Ishikawa (cell line): Measurements from ENCODE around the gene CARD9.

ENCODE experiments used
- EP300 ChIP-seq: IDR thresholded peaks from 2 replicates; pipeline ENCODE4 v1.6.1; 2012; ENCODE audit warnings: borderline replicate concordance
- NFIC ChIP-seq: IDR thresholded peaks from 2 replicates; pipeline ENCODE4 v1.6.1; 2012
- TAF1 ChIP-seq: IDR thresholded peaks from 2 replicates; pipeline ENCODE4 v1.6.1; 2012; ENCODE audit warnings: low read depth, mild to moderate bottlenecking
- TEAD4 ChIP-seq: IDR thresholded peaks from 2 replicates; pipeline ENCODE4 v1.6.1; 2012
- TF ChIP-seq, protein P1 (sequence below): IDR thresholded peaks from 2 replicates; pipeline ENCODE4 v1.6.1; 2012

DNA sequence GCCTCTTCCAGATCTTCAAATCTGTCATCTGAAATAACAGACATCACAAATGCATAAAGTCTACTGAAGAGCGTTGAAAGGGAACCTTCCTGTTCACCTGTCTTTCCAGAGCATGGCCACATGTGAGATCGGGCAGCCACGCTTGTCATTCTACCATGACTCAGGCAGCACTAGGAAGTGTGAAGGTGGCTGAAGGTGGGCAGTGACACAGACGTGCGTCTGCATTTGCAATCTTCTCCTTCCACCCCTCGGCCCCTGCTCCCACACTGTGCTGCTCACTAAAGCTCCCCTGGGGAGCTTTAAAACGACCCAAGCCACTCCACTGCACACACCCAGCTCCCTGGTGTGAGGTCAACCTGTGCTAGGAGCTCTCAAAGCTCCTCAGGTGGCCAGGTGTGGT, 34.4 kb upstream of the CARD9 start:
- TF ChIP-seq TEAD4 (no peak), EP300 (no peak), NFIC (no peak), TAF1 (no peak)
- TF ChIP-seq, protein P1, sequence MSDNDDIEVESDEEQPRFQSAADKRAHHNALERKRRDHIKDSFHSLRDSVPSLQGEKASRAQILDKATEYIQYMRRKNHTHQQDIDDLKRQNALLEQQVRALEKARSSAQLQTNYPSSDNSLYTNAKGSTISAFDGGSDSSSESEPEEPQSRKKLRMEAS, result no peak
